Astrocyte (in vitro differentiated cells and primary cell): Measurements from ENCODE around the gene NR6A1.

Source experiments
- CTCF ChIP-seq: IDR thresholded peaks from 2 replicates; pipeline ENCODE4 v1.5.1; 2011; ENCODE audit warnings: low read depth, mild to moderate bottlenecking, inconsistent platforms, low read length, moderate library complexity; ENCODE audit not compliant: insufficient read depth
- EZH2 ChIP-seq: IDR thresholded peaks from 2 replicates; pipeline ENCODE4 v1.6.1; 2012; ENCODE audit warnings: mild to moderate bottlenecking, low read length, inconsistent platforms; ENCODE audit not compliant: insufficient read depth

- TF ChIP-seq CTCF (no peak), EZH2 (no peak)
These were observed 201.2 kb downstream of the NR6A1 start for GRCh38 chr9:124569942-124570341.
